SH-SY5Y (cell line): ENCODE data around the gene CRELD2.

Experiments
- GATA2 ChIP-seq: IDR thresholded peaks from 2 replicates; pipeline ENCODE4 v1.6.1; 2011; ENCODE audit warnings: mild to moderate bottlenecking, low read depth, low read length
- GATA3 ChIP-seq: IDR thresholded peaks from 2 replicates; pipeline ENCODE4 v1.6.1; 2011; ENCODE audit warnings: low read depth, mild to moderate bottlenecking, low read length, moderate library complexity

DNA sequence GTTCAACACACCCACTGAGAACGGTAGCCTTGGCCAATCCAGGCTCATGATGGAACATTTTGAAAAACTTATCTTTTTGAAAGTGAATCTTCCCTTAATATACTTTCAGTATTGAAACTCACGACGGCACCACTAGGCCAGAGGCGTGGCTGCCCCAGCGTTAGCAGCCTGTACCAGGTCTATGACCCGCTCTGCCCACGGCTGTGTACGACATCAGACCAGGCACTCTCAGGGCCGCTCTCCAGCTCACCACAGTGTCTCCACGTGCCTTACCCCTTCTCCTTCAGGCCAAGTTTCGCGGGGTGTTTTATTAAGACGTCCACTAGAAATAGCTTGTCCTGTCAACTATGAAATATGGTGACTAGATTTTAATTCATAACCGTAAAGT lies 31.4 kb upstream of the CRELD2 start:
- no peak for TF ChIP-seq GATA3
- TF ChIP-seq GATA2 = no peak
